GM20431 (cell line): ENCODE results near the gene CDK14.

Experiments
- in situ Hi-C: fragments of 300-500 bp; cut with MseI, MboI; formaldehyde crosslinking; loops from one replicate; pipeline ENCODE4 v1.15.0; 2020; ENCODE audit warnings: low sequenced_read_pairs; ENCODE audit not compliant: unreplicated experiment

Gene CDK14

DNA sequence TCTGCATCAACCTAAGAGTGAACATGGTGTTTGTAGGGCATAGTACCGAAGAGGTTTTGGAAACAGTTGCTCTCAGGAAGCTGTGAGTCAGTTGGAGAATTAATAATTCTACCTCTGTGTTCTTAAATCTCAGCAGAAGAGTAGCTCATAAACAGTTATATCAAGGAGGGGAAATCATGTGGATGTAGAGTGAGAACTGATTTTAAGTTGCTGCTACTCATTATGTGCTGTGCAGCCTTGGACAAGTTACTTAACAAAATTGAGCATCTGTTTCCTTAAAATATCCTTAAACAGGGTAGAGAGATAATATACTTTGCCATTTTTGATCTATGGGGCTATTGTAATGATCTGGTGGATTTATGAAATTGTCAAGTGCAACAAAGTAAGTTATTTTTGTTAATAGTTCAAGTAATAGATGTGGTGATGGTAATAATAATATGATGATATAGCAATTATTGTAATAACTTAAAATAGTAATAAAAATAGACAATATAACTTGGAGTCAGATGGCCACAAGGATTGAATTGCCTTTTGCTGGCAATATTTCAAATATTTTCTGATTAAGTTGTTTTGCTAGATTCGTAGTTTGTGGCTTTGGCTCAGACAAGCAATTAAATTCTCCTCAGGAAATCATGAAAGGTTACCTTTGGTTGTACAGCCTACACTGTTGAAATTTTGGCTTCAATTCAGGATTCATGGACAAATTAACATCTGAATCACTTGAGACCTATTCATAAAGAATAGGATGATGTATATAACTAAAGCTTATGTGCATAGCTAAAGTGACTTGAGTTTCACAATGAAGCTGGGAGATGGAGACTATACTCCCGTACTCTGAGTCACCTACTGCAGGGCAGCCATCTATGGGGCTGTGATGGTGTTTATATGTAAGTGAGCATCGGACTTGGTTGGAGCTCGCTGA is 228.5 kb downstream of the CDK14 start:
- in situ Hi-C loops = no loop called here

DNA sequence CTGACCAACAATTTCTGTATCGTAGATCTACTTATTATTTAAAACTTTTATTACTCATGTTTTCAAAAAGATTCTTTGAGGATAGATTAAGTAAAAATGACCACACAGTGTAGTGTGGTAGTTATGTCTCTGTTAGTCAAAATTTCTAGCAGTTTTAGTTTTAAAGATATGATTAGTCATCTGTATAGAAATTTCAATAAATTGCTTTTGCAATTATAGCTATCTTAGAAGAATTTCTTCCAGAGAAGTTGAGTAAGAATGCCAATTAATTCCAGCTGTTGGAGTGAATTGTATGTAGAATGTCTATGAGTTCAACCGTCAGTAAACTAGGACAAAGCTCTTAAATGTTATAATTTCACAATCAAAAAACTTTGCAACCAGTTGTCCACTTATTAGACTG is 229.7 kb downstream of the CDK14 start:
- in situ Hi-C loops = no loop called here

- in situ Hi-C loops = no loop called here
Measured at GRCh38 chr7:90828601-90829000, 232.5 kb downstream of the CDK14 start.

DNA sequence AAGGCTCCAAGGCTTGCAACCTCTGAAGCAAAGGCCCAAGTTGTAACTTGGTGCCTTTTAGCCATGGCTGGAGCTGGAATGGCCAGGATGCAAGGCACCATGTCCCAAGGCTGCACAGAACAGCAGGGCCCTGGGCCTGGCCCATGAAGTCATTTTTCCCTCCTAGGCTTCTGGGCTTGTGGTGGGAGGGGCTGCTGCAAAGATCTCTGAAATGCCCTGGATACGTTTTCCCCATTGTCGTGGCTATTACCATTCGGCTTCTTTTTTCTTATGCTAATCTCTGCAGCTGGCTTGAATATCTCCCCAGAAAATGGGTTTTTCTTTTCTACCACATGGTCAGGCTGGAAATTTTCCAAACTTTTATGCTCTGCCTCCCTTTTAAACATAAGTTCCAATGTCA is 234.2 kb downstream of the CDK14 start:
- in situ Hi-C loops = no loop called here

- in situ Hi-C loops = no loop called here
Measured at GRCh38 chr7:90832726-90833125, 236.6 kb downstream of the CDK14 start.

- in situ Hi-C loops = no loop called here
Measured at GRCh38 chr7:90833443-90833842, 237.3 kb downstream of the CDK14 start.

- in situ Hi-C loops = no loop called here
Measured at GRCh38 chr7:90834771-90835170, 238.7 kb downstream of the CDK14 start.

DNA sequence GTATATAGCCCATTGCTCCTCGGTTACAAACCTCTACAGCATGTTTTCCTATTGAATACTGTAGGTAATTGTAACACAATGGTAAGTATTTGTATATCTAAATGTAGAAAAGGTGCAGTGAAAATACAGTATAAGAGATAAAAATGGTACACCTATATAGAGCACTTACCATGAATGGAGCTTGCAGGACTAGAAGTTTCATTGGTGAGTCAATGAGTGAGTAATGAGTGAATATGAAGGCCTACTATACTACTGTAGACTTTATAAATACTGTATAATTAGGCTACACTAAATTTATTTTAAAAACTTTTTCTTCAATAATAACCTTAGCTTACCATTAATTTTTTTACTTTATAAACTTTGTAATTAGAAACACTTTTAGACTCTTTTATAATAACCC is 239.7 kb downstream of the CDK14 start:
- in situ Hi-C loops = no loop called here

GRCh38 chr7:90836937-90837336 is 240.8 kb downstream of the CDK14 start:
- in situ Hi-C loops = no loop called here

GRCh38 chr7:90838799-90839198 is 242.7 kb downstream of the CDK14 start:
- in situ Hi-C loops = no loop called here

- in situ Hi-C loops = no loop called here
Measured at GRCh38 chr7:90839316-90839715, 243.2 kb downstream of the CDK14 start.

DNA sequence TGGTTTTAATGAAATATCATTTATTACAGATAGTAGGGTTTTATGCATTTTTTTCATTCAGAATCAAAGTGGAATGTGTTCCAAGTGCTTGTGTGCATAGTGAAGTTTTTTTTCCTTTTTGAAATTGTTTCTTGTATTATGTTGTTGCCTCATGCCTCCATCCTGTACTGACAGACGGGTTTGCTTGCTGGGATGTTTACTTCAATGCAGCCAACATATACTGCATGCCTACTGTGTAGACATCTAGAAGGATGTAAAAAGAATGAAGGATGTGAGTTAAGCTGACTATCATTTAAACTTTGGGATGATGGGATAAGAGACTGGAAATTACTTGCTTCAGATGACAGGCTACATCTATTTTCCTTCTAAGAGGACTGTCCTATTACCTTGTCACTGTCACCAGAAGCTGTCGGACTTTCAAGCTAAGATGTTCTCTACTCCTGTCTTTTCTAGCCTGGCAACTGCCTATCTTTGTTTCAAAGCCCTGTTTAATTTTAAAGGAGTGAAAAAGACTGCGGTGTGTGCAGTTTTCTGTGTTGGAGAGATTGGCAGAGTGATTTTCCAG is 243.7 kb downstream of the CDK14 start:
- in situ Hi-C loops = no loop called here

DNA sequence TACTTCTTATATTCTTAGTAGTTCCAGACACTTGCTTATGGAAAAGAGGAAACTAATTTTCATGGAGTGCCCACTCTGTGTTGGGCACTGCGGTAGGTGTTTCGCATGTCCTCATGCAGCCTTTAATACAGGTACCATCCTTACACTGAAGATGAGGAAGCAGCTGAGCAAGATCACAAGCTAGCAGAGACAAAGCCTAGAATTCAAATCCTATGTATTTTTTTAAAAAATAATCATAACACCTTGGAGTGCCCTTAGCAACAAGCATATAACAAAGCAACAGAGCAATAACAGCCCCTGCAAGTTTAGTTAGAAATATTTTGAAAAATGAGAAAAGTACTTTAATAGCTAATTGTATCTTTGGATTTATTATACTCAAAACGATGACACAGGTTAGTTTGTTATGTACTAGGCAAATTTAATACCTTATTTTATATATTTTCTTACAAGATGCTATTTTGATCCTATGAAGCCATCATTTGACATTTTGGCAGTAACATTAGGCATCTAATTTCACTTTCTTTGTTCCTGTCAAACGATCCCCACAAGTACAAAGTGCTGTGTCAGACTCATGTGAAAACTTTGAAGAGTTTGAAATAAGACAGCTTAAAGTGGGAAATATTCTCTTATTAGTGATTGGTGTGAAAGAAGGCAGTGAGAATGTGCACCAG is 245.8 kb downstream of the CDK14 start:
- in situ Hi-C loops = no loop called here

- in situ Hi-C loops = no loop called here
Measured at GRCh38 chr7:90842430-90842788, 246.3 kb downstream of the CDK14 start.

DNA sequence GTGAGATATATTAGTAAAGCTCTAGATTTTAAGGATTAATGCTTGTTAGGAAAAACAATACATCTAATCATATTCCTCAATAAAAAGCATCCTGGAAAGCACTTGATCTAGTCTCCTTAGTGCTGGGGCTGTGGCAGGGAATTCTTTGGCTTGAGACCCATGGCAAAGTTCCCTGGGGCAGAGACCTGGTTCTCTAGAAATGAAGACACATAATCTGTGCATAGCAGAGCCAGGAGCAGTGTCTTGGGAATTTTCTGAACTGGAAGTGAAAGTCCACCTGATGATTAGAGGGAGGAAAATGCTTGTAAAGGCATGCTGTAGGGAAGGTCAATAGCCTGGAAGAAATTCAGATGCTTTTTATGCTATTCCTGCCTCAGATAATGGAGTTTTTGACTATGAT is 247.4 kb downstream of the CDK14 start:
- in situ Hi-C loops = no loop called here

DNA sequence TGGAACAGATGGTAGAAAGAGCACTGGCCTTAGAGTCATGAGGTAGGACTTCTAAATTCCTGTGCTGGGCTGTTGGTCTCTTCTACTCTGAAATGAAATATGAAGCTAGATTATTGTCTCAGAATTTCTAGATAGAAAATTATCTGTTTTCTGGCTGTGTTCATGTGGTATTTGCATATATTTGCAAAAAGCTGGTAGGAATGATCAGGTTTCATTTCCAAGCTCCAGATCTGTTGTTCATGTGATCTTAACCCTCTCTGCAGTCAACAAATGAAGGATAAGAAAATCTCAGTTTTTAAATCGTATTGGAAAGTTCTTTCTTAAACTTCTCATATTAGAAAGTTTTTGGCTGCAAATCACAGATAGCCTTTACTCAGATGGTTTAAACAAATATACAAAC is 248.3 kb downstream of the CDK14 start:
- in situ Hi-C loops = no loop called here

DNA sequence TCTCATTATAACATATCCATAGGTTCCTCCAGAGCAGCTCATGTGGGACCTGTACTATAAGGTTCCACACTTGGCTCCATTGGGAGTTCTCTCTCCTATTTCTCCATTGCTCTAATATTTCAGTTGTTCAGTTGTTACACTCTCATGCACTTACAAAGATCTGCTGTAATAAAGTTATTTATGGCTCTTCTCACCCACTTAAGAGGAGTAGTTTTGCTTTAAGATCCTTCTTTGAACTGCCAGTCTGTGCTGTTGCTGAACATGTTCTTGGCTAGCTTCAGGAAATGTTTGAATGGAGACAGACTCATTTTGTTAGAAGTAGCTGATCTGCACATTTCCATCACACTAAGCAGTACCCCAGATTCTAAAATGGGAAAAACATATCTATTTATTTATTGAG is 250.1 kb downstream of the CDK14 start:
- in situ Hi-C loops = no loop called here

GRCh38 chr7:90850066-90850465 is 253.9 kb downstream of the CDK14 start:
- in situ Hi-C loops = loop anchor here (25.0 kb wide), 1 partner anchor 638 kb away; the partner anchor contains the start of gene STEAP2

GRCh38 chr7:90850471-90850870 is 254.3 kb downstream of the CDK14 start:
- in situ Hi-C loops = loop anchor here (25.0 kb wide), 1 partner anchor 638 kb away; the partner anchor contains the start of gene STEAP2

GRCh38 chr7:90853205-90853604 is 257.1 kb downstream of the CDK14 start:
- in situ Hi-C loops = loop anchor here (25.0 kb wide), 1 partner anchor 641 kb away; the partner anchor contains the start of gene STEAP2
